DMS79 (cell line): Measurements from ENCODE around the gene ZNF410.

Experiments
- DNase-seq: peaks from one replicate; lab custom pipeline; 2025; lab: John Stamatoyannopoulos, UW

The ZNF410 gene

DNA sequence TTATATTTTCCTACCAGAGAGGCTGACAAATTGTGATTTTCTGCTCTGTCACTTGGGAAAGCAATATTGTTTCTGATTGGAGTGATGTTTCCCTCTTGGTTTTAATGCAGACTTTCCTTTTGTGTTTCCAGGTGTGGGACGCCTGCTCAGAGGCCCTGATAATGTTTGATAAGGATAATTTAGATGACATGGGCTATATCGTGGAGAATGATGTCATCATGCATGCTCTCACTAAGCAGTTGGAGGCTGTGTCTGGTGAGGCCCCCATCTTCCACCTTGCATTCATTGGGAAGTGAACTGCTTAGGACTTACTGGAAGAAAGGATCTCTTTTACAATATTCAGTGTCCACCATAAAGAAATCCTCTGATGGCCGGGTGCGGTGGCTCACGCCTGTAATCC, 69.0 kb downstream of the ZNF410 start:
- no peak for DNase-seq

DNA sequence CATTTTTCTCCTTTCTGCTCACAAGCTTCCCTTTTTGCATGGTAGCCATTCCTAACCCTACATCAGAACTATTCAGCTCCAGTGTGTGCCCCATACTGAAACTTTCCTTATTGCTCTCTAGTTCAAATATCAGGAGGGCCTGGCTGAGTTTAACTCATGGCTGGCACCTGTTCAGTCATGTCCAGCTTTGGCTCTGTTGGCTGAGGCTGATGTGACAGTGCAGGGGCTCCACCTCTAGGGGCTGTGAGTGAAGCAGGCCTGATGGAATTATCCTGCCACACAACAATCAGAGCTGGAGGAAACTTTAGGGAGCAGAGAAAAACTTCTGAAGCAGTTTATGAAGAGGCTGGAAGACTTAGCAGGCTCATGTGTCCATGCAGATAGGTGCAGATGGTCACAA, 71.9 kb downstream of the ZNF410 start:
- DNase-seq: no peak

DNA sequence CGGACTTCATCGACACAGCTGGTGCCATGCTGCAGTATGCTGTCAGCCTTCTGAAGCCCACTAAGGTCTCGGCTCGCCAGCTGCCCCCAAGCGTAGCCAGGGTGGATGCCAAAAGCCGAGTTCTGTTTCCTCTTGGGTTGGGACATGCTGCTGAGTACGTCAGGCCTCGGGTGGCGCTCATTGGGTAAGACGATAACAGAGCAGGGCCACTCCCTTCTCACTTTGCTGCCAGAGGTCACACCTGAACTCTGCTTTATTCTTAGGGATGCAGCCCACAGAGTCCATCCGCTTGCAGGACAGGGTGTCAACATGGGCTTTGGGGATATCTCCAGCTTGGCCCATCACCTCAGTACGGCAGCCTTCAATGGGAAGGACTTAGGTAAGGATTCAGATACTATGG, 74.5 kb downstream of the ZNF410 start:
- no peak for DNase-seq

DNA sequence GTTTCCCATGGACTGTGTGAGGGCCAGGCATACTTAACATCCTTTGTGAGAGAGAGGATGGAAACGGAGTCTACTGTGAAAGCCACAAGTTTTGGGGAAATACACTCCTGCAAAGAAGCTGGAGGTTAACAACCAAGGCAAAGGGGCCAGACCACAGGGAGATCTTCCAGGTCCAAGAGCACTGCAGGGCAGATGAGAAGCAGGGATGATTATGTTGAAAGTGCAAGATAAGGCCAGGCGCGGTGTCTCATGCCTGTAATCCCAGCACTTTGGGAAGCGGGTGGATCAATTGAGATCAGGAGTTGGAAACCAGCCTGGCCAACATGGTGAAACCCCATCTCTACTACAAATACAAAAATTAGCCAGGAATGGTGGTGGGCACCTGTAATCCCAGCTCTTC, 78.6 kb downstream of the ZNF410 start:
- DNase-seq: no peak

DNA sequence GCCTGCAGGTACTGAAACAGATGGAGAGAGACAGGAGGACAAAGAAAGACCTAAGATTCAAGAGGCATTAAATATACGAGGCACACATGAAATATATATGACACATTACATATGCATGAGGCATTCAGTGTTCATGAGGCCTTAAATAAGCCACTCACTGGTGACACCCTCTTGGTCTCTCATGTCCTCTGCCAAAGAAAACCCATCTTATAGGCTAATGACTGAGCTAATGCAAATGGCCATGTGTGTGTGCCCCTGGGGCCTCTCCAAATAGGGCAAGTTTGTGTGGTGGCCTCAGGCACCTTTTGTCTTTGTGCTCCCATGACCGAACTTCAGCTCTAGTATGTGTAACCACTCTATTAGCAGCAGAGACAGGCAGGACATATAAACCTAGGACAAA, 82.2 kb downstream of the ZNF410 start:
- no peak for DNase-seq

DNA sequence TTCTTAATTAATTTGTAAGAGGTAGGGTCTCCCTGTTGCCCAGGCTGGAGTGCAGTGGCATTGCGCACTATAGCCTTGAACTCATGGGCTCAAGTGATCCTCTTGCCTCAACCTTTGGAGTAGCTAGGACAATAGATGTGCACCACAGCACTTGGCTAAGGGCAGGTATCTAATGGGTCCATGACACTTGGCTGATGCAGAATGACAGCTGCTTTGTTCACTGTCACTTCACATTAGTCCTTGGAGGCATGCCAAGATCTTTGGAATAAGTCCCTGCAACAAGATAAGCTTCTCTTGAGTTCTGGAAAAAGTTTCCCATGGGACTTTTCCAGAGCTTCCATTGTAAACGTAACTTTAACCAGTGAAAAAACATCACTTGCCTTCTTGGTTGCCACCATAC, 86.8 kb downstream of the ZNF410 start:
- peak; percentile 8 for DNase-seq

DNA sequence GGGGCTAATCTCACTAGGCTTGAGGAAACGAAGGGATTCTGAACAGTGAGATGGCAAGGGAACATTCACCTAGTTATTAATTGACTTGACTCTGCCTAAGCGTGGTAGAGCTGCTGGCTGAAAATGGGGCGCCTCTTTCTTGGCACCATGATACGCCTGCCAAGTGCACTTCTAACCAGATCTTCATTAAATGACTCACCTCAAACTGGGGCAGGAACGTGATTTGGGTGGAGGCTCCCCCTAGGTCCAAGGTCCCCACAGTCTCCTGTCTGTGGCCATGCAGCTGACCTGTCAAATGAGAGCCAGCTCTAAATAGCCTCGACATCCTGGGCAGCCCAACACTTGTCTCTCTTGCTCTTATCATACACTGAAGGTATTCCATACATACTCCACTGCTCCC, 89.5 kb downstream of the ZNF410 start:
- no peak for DNase-seq

DNA sequence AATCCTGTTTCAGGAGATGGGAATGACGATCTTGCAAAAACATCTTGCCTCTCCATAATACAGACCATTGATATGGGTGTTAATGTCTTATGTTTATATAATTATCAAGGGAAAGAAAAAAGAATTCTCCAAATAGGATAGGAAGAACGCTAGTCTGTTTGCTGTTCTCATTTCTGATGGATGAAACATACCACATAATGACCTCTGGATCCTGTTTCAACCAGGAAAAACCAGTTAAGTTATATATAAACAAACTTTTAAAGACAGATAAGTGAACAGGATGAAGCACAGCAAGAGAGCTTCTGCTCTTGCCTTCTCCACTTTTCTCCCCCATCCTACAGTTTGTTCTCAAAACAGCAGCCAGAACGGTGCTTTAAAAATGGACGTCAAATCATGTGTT, 91.2 kb downstream of the ZNF410 start:
- DNase-seq: no peak
